ENCODE data around the gene TMEM185B. TPM values are rescaled to one million over a fixed set of nuclear protein-coding genes. Genes with fewer than 3 reads are reported as not detected.
"Not testable (repeated sequence)": the region's sequence is repeated elsewhere in the genome, so short reads cannot be mapped to it uniquely, and the experiment has no call there.

TMEM185B gene
- total RNA-seq, 1 donor from 2014 or later = 29.5 TPM

DNA sequence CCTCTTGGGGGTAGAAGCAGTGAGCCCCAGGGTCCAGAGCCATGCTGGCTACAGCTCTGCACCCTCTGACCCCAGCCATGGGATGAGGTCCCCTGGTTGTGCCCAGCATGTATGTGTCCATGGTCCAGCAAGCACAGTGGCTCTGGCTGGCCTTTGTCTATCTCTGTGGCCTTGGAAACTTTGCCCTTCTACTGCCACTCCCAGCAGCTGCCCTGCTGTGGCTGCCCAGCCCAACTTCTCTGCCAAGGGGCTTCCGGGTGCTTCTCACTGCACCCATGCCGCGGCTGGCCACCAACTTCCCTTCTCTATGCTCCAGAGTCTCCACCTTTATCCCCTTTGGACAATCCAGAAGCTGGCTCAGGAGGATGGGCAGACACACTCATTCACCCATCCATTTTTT is 18.8 kb downstream of the TMEM185B start:
- Histone ChIP-seq H3K36me3 (no peaks in the 10 kb centered on the region), H3K4me1 (no peaks in the 10 kb centered on the region), H3K27me3 (no peaks in the 10 kb centered on the region), H3K9me3 (no peaks in the 10 kb centered on the region), H3K27ac (no peak overlapping the region), H3K4me3 (no peak overlapping the region)
- TF ChIP-seq POLR2AphosphoS5 (IDR thresholded peaks at IDR 0.05; ENCODE audit: insufficient read depth in 1 of 2, low read depth in 1 of 2) = no peak
- TF ChIP-seq, protein P1, sequence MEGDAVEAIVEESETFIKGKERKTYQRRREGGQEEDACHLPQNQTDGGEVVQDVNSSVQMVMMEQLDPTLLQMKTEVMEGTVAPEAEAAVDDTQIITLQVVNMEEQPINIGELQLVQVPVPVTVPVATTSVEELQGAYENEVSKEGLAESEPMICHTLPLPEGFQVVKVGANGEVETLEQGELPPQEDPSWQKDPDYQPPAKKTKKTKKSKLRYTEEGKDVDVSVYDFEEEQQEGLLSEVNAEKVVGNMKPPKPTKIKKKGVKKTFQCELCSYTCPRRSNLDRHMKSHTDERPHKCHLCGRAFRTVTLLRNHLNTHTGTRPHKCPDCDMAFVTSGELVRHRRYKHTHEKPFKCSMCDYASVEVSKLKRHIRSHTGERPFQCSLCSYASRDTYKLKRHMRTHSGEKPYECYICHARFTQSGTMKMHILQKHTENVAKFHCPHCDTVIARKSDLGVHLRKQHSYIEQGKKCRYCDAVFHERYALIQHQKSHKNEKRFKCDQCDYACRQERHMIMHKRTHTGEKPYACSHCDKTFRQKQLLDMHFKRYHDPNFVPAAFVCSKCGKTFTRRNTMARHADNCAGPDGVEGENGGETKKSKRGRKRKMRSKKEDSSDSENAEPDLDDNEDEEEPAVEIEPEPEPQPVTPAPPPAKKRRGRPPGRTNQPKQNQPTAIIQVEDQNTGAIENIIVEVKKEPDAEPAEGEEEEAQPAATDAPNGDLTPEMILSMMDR (IDR thresholded peaks at IDR 0.05) = no peak
- no peak for TF ChIP-seq POLR2A (IDR thresholded peaks at IDR 0.05)
- no peak for DNase-seq (ENCODE audit: extremely low spot score in 2 of 2)
- intact Hi-C loops (cut with DNase I) = no loop called here

DNA sequence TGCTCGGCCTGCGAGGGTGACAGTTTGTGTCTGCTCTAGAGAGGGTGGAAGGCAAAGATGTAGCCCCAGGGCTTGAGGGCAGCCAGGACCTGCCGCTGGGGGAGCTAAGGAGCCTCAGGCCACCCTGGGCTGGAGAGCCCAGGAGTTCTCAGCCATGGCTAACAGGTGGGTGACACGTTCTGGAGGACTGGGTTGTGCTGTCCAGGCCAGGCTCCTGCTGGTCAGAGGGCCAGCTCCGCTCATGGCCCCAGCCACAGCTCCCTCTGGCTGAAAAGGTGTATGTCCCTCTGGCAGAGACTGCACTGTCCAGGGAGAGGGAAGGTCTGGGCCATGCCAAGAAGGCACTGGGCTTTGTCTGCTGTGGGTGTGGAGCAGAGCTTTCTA is 19.2 kb downstream of the TMEM185B start:
- Histone ChIP-seq H3K27ac (no peak overlapping the region), H3K36me3 (no peaks in the 10 kb centered on the region), H3K9me3 (no peaks in the 10 kb centered on the region), H3K4me3 (no peak overlapping the region), H3K27me3 (no peaks in the 10 kb centered on the region), H3K4me1 (no peaks in the 10 kb centered on the region)
- peak; percentile 75 to 92 for DNase-seq (ENCODE audit: extremely low spot score in 2 of 2)
- no peak for TF ChIP-seq POLR2AphosphoS5 (IDR thresholded peaks at IDR 0.05; ENCODE audit: insufficient read depth in 1 of 2, low read depth in 1 of 2)
- intact Hi-C loops (cut with DNase I) = no loop called here

GRCh38 chr2:120203251-120204021 is 19.8 kb downstream of the TMEM185B start:
- peak in 1 of 2 donors; percentile 77 for DNase-seq (ENCODE audit: extremely low spot score in 2 of 2)
- Histone ChIP-seq H3K4me3 (no peak overlapping the region), H3K36me3 (no peaks in the 10 kb centered on the region), H3K27ac (no peak overlapping the region), H3K27me3 (no peaks in the 10 kb centered on the region), H3K4me1 (no peaks in the 10 kb centered on the region), H3K9me3 (no peaks in the 10 kb centered on the region)
- TF ChIP-seq POLR2A (IDR thresholded peaks at IDR 0.05) = no peak
- TF ChIP-seq, protein P1 (IDR thresholded peaks at IDR 0.05) = no peak
- TF ChIP-seq POLR2AphosphoS5 (IDR thresholded peaks at IDR 0.05; ENCODE audit: insufficient read depth in 1 of 2, low read depth in 1 of 2) = no peak
- intact Hi-C loops (cut with DNase I) = no loop called here

GRCh38 chr2:120199817-120200459 is 23.3 kb downstream of the TMEM185B start:
- H3K27ac ChIP-seq; intact Hi-C loops (cut with DNase I); H3K27me3 ChIP-seq; DNase-seq (ENCODE audit: extremely low spot score in 2 of 2); H3K4me1 ChIP-seq; H3K4me3 ChIP-seq; H3K36me3 ChIP-seq; H3K9me3 ChIP-seq: not testable (repeated sequence)

DNA sequence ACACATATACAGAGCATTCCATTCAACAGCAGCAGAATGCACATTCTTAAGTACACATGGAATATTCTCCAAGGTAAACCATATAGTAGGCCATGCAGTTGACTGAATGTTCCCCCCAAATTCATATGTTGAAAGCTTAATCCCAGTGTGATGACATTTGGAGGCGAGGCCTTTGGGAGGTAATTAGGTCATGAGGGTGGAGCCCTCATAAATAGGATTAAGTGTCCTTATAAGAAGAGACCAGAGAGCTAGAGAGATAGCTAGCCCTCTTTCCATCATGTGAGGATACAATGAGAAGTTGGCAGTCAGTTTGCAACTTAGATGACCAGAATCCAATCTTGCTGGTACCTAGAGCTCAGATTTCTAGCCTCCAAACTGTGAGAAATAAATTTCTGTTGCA is 27.6 kb downstream of the TMEM185B start:
- DNase-seq (ENCODE audit: extremely low spot score in 2 of 2) = no peak
- H3K9me3 ChIP-seq = no peaks in the 10 kb centered on the region
- H3K4me1 ChIP-seq = no peaks in the 10 kb centered on the region
- no peaks in the 10 kb centered on the region for H3K27me3 ChIP-seq
- TF ChIP-seq, protein P1 (IDR thresholded peaks at IDR 0.05) = no peak
- TF ChIP-seq POLR2AphosphoS5 (IDR thresholded peaks at IDR 0.05; ENCODE audit: insufficient read depth in 1 of 2, low read depth in 1 of 2) (peak in 1 of 2 donors; percentile 31), POLR2A (IDR thresholded peaks at IDR 0.05) (no peak)
- H3K4me3 ChIP-seq = no peak overlapping the region
- intact Hi-C loops (cut with DNase I) = no loop called here
- H3K36me3 ChIP-seq = no peaks in the 10 kb centered on the region
- no peak overlapping the region for H3K27ac ChIP-seq

GRCh38 chr2:120192280-120192679 is 30.9 kb downstream of the TMEM185B start:
- no peak for TF ChIP-seq POLR2AphosphoS5 (IDR thresholded peaks at IDR 0.05; ENCODE audit: insufficient read depth in 1 of 2, low read depth in 1 of 2)
- TF ChIP-seq, protein P1 (IDR thresholded peaks at IDR 0.05) = no peak
- no peak for TF ChIP-seq POLR2A (IDR thresholded peaks at IDR 0.05)
- Histone ChIP-seq H3K36me3 (no peaks in the 10 kb centered on the region), H3K27ac (no peak overlapping the region), H3K4me3 (no peak overlapping the region), H3K9me3 (no peaks in the 10 kb centered on the region), H3K4me1 (no peaks in the 10 kb centered on the region), H3K27me3 (no peaks in the 10 kb centered on the region)
- intact Hi-C loops (cut with DNase I) = no loop called here
- DNase-seq (ENCODE audit: extremely low spot score in 2 of 2) = no peak
